Fibroblast of lung (primary cell): ENCODE results near the gene PNMA8C.

Experiments
- EZH2 ChIP-seq: IDR thresholded peaks from 2 replicates; pipeline ENCODE4 v1.5.1; 2012; ENCODE audit warnings: low read length, control low read depth, mild to moderate bottlenecking; ENCODE audit errors: missing control alignments
- TF ChIP-seq, protein P1 (sequence below), 2 donors: IDR thresholded peaks in 1 of 2; conservative IDR thresholded peaks in 1 of 2; 1 replicate in 1 of 2; 2 replicates in 1 of 2; pipeline ENCODE4 v1.5.1; 2011 to 2012; ENCODE audit warnings: low read length in 2 of 2, control low read depth in 1 of 2, inconsistent platforms in 1 of 2, low read depth in 1 of 2, mild to moderate bottlenecking in 1 of 2

DNA sequence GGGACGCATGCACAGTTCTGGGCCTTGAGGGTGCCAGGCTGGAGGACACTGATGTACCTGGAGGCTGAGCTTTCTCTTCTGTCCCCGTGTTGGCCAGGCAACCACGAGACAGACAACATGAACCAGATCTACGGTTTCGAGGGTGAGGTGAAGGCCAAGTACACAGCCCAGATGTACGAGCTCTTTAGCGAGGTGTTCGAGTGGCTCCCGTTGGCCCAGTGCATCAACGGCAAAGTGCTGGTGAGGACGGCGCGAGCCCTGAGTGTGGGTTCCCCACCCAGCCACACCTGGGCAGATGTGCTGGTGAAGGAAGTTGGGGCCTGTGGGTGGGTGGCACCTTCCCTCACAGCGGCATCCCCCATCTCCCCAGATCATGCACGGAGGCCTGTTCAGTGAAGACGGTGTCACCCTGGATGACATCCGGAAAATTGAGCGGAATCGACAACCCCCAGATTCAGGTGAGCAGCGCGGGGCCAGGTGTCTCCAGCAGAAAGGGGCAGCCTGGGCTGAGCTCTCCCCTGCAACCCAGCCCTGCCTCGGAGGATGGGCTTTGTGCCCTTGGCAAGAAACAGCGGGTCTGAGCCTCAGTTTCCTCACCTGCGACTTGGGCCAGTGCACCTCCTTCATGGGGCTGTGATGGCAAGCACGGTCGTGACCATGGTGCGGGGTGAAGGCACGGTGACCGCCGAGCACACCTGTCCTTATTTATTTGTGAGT is 41.6 kb downstream of the PNMA8C start:
- TF ChIP-seq, protein P1, sequence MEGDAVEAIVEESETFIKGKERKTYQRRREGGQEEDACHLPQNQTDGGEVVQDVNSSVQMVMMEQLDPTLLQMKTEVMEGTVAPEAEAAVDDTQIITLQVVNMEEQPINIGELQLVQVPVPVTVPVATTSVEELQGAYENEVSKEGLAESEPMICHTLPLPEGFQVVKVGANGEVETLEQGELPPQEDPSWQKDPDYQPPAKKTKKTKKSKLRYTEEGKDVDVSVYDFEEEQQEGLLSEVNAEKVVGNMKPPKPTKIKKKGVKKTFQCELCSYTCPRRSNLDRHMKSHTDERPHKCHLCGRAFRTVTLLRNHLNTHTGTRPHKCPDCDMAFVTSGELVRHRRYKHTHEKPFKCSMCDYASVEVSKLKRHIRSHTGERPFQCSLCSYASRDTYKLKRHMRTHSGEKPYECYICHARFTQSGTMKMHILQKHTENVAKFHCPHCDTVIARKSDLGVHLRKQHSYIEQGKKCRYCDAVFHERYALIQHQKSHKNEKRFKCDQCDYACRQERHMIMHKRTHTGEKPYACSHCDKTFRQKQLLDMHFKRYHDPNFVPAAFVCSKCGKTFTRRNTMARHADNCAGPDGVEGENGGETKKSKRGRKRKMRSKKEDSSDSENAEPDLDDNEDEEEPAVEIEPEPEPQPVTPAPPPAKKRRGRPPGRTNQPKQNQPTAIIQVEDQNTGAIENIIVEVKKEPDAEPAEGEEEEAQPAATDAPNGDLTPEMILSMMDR (conservative IDR thresholded peaks at IDR 0.05 in 1 of 2, IDR thresholded peaks at IDR 0.05 in 1 of 2; ENCODE audit: low read depth in 1 of 2, low read length in 2 of 2): no peak
- TF ChIP-seq EZH2: no peak
